Measurements from ENCODE around the gene LINC00305.

LINC00305 gene

DNA sequence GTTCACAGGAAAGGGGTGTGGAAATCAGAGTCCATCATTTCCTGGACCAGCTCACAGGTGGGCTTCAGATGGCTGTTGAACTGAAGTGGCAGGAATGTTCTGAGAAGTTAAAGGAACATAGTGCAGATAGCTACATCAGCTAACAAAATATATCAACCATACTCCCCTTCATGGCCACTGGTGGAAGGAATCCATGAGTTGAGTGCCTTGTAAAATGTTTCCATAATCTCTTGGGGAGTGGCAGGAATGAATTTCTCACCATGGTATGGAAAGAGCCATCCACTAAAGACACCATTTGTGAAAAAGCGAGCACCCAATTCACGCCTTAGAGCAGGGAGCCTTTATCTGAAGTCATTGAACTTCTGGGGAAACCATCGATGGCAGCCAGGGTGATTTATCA, at the start of gene LINC00305:
LINC00305 (minus strand) TSS at position 101 of the 400 bp plus-strand sequence.
- DNase-seq: no peak

- DNase-seq: no peak
These were observed 42.2 kb upstream of the LINC00305 start for GRCh38 chr18:64191069-64191468.

GRCh38 chr18:64185987-64186386, 37.1 kb upstream of the LINC00305 start:
- DNase-seq: no peak

DNA sequence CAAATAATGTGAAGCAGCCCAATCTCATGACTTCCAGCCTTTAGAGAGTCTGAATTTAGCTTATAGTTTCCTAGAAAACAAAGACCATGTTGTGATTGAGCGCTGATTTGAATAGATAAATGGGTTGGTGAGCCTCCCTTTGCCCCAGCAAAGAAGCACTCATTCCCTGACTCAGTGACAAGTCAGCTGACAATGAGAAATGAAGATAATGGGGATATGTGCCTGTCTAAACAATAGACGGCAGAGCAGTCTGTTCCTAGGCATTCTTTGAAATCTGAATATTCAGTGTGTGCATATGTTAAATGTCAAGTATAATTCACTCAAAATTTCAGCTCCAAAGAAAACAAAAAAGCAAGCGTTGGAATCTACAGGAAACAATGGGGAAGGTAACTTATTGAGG, 34.8 kb upstream of the LINC00305 start:
- DNase-seq: no peak

DNA sequence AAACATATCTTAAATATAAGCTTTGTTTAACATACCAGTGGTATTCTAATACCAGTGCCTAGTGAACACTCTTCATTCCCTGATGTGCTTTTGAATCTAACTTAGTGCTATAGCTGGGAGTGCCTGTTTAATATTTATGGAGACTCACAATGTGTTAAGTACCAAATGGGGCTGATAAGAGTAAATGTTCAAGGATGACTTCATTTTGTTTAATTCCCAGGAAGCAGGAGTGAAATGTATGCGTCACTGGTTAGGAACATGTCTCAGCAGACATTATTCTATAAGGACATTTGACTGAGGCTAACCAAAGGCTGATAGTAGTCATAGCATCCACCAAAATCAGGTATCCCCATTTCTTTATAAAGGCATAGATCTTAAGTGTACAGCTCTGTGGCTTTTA, 31.7 kb upstream of the LINC00305 start:
- DNase-seq: no peak

DNA sequence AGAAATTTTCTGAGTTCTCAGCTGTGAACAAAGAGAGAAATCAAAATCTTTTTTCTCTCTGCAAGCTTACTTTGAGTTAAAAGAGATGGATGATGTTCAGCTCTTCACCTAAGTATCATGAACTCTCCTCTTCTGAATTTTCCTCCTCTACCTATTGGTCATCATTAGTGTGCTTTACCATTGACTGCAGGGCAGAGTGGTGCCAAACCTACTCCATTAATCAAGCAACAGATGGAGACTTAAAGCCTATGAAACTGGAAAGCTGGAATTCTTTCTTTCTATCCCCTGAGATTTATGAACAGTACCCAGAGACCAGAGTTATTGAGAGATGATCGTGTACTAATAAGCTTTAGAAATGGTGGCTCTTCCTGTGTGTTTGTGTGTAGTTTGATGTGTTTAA, 31.3 kb upstream of the LINC00305 start:
- DNase-seq: no peak

DNA sequence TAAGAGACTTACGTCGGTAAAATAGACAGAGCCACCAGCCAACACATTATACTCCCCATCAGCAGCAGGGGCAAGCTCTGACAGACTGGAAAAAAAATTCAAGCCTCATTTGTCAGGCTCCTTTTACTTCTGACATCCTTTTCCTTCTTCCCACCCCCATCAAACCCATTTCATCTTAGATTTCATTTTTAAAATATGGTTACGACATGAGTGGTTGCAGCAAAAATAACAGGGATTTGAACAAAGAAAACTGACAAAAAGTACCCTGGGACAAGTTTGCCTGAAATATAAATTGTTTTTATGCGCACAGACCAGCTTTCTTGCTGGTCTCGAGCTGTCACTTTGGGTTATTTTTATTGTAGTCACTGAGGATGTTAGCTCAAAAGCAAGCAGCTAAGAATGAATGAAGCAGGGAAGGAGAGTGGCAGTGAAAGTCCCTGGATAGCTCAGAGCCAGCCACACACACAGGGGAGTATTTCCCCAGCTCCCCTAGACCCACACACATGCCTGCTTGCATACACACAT, 30.7 kb upstream of the LINC00305 start:
- no peak for DNase-seq

- DNase-seq: no peak
These were observed 30.0 kb upstream of the LINC00305 start for GRCh38 chr18:64178860-64179259.

DNA sequence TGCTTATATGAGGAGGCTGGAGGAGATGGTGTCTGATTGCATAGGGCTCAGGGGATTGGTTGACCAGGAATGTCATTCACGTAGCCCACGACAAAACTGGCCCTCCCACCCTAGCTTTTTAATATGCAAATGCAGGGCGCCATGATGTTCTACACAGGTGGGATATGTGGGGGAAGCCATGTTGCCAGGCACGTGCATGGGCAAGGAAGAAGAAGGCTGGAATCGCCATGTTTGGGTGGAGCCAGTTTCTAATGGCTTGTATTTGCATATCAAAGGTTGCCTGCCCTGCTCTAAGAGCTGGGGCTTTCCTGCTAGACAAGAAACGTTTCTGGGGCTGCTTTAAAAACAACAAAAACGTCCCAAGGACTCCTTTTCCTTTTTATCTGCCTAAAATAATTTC, 26.5 kb upstream of the LINC00305 start:
- DNase-seq: no peak

- DNase-seq: no peak
These were observed 22.7 kb upstream of the LINC00305 start for GRCh38 chr18:64171576-64171975.

DNA sequence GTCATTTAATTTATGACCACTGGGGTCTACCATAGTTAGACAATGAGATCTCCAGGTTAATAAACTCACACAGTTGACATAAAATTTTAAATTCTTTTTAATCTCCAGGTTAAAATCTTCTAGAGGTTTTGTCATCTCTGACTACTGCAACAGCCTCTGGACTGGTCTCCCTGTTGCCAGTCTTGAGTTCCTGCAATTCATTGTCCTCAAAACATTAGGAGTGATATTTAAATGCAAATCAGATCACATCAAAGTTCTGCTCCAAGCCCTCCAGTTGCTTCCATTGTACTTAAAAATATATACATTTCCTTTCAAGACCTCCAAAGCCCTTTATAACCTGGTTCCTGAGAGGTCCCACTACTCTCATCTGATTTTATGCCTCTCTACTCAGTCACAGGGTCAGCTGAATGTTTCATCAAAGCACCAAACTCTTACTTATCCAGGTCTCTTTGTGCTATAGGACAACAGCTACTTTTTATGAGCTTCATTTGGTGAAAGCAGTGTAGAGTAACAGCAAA, 18.6 kb upstream of the LINC00305 start:
- no peak for DNase-seq

DNA sequence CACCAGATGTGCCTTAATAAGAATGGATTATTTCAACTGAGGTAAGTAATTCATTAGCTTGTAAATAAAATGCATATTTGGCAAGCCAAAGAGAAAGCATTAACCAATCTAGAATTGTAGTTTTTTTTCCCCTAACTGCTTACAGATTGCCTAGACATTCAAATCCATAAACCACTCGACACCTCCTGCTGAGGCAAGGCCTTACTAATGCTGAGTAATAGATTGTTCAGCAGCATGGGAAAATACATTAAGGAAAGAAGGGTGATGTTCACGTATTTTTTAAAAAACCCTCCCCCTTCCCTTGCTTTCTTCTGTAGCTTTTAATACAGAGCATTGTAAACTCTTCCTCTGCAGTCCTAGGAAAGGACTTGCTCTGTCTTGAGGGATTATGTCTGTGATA, 17.0 kb upstream of the LINC00305 start:
- DNase-seq: no peak

DNA sequence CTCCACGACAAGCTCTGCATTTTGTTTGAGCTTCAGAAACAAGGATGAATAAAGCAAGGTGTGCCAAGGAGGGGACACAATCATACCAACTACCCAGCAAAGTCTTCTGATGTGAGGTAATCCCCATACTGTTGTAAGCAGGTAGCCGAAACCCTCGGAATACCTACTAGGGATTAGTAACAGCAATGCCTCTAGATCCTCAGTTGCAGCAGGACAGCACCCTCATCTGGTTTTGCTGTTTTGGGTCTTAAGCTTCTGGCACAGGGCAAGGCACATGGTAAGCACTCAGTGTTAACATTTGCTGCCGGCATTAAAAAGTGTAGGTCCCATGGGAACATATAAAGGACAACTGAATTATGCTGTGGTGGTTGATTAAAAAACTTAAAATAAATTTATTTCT, 16.0 kb upstream of the LINC00305 start:
- DNase-seq: no peak

- no peak for DNase-seq
These were observed 1.1 kb upstream of the LINC00305 start for GRCh38 chr18:64149916-64150438.

DNA sequence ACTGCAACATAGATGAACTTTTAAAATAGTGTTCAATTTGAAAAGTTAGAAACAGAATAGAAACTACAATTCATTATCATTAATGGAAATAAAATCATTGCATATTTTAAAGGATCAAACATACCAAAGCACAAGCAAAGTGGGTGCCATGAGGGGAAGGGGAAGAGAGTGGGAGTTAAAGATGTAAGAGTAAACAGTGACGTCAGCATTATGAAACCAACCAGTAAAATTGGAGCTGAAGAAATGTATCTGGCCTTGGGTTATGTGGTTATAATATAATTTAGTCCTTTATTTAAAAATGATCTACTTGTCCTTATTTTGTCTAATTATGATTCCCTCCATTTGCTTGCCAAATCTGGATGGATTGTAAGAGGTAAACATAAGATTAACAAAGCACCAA, 6.0 kb downstream of the LINC00305 start:
- no peak for DNase-seq

DNA sequence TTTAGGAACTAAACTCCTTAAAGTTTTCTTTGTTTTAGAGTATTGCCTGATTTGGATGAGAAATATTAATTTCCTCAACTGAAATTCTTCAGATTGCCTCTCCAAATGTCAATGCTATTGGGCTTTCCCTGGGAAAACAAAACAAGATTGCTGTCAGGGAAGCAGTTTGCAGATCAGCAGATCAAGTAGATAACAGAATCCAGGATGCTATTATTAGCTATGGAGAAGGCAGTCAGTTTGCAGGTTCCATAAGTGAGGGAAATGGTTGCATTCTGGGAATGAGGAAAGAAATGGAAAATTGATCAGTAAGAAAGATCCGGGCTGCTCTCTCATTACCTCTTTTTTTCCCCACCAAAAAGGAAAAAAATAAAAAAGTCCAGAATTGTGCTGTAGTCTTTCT, 11.0 kb downstream of the LINC00305 start:
- no peak for DNase-seq

GRCh38 chr18:64134044-64134747, 14.7 kb downstream of the LINC00305 start:
- DNase-seq: no peak

GRCh38 chr18:64132871-64133270, 16.0 kb downstream of the LINC00305 start:
- DNase-seq: no peak

- DNase-seq: no peak
These were observed 17.6 kb downstream of the LINC00305 start for GRCh38 chr18:64131314-64131713.

- no peak for DNase-seq
These were observed 21.7 kb downstream of the LINC00305 start for GRCh38 chr18:64127172-64127571.

GRCh38 chr18:64119916-64120315, 29.0 kb downstream of the LINC00305 start:
- no peak for DNase-seq

DNA sequence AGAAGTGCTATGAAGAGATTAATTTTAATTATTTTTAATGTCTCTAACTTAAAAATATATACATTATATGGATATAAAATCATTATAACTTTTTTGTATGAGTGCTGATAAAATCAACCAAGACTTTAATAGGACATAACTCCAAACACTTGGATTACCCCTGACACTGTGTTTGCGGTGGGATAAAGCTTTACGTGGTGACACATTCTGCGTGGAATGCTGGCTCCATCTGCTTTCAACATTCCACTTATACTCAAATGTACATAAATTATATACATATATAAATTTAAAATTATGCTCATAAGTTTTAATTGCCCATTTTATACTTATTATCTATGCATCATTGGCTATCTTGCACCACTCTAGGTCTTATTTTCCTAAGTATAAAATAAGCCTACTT, 30.5 kb downstream of the LINC00305 start:
- no peak for DNase-seq

DNA sequence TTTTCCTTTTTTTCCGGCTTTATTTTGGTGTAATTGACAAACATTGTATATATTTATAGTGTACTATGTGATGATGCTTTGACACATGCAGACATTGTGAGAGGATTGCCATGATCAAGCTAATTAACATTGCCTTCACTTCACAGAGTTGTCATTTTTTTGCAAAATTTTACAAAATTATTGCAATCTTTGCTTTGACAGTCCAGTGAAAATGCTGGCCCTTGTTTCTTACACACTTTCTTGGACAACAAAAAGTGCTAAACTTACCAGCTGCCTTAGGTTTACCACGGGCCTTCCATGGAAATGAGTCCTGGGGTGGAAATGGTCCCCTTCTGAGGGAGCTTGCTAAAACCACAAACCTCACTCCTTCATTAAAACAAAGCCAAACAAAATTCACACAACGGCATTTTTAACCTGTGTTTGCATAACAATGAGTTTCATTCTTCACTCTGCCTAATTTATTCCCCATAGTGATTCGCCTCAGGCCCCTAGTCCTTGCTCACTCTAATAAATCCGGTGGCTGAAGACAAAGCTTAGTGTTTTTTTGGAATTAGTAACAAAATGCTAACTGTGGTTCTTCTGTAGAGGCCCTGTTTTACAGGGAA, 32.2 kb downstream of the LINC00305 start:
- no peak for DNase-seq

- no peak for DNase-seq
These were observed 33.0 kb downstream of the LINC00305 start for GRCh38 chr18:64115881-64116280.

Data from suppressor macrophage treated with lipopolysaccharide for 4 hours (primary cell).